LHCN-M2 (cell line): ENCODE data around the gene TMEM131. TPM values are rescaled to one million over a fixed set of nuclear protein-coding genes. Genes with fewer than 3 reads are reported as not detected.
"Not testable (repeated sequence)": the region's sequence is repeated elsewhere in the genome, so short reads cannot be mapped to it uniquely, and the experiment has no call there.

Experiments
- DNase-seq: peaks from one replicate; pipeline ENCODE4 v3.0.0-alpha.2; 2012; ENCODE audit warnings: low read depth
- total RNA-seq: library from RNA; depleted of rRNA; stranded (reverse); fragments of >200 nt; gene quantifications from 2 replicates; pipeline ENCODE4 v1.2.3, GENCODE V29; 2014

Gene TMEM131
- total RNA-seq, 1 experiment from 2014 or later, result 45.9 TPM

GRCh38 chr2:97957432-97958183 lies 38.1 kb downstream of the TMEM131 start:
- DNase-seq, result no peak

GRCh38 chr2:97956753-97957152 lies 39.0 kb downstream of the TMEM131 start:
- not testable (repeated sequence) for DNase-seq

GRCh38 chr2:97953853-97954252 lies 41.9 kb downstream of the TMEM131 start:
- no peak for DNase-seq

DNA sequence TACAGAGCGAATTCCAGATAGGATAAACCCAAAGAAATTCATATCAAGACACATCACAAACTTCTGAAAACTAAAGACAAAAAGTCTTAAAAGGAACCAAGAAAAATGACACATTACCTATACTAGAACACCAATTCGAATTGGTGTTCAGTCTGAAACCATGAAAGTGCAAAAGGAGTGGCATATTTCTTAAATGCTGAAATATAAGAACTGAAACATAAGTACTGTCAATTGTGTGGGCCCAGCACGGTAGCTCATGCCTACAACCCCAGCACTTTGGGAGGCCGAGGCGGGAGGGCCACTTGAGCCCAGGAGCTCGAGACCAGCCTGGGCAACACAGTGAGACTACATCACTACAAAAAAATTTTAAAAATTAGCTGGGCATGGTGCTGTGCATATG lies 43.4 kb downstream of the TMEM131 start:
- DNase-seq, result no peak

DNA sequence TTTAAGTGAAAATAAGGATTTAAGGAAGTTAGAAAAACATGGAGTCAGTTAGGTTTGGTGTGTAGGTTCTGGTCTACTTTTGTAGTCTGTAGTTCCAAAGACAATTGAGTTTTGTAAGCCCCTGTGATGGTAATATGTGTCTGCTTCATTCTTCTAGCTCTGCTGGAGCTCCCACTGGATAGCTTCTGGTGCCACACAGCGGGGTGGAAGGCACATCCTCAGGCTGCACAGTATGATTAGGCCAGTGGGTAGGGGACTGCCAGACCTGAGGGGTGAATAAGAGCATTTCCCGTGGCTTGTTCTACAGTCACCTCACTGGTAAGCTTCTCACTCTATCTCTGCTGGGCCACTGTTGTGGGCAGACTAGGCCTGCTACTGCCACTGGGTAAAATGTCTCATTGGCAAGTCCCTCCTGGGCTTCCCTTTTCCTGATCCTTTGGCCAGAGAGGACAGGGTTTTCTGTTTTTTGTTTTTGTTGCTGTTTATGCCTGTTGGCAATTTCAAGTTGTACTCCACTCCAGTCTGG lies 44.5 kb downstream of the TMEM131 start:
- no peak for DNase-seq

GRCh38 chr2:97950329-97951154 lies 45.2 kb downstream of the TMEM131 start:
- DNase-seq, result peak; percentile 79

DNA sequence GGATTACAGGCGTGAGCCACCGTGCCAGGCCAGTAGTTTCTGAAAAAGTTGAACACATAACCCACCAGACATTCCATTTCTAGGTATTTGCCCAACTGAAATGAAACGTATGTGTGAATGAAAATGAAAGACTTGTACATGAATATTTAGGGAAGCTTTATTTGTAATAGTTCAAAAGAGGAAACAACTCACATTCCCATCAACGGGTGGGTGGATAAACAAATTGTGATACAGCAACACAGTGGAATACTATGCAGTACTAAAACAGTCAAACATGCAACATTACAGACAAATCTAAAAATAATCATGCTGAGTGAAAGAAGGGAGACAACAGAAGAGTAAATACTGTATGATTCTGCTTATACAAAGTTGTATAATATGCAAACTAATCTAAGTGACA lies 46.8 kb downstream of the TMEM131 start:
- DNase-seq, result no peak

DNA sequence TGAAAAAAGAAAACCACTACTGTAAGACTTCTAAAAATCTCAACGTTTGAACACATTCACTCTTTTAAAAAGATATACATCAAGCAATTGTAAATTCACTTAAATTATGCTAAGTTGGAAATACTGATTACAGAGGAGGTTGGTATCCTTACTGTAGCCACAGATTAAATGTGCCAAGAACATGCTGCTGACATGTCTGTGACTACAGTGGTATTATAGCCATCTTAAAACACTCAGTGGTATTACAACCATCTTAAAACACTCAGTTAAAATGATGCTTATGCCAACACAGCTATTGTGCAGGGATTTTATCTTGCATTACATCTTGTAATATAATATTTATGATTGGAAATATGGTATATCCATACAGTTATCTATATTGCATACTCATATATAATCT lies 50.0 kb downstream of the TMEM131 start:
- no peak for DNase-seq

GRCh38 chr2:97936881-97937280 lies 58.9 kb downstream of the TMEM131 start:
- DNase-seq, result no peak

DNA sequence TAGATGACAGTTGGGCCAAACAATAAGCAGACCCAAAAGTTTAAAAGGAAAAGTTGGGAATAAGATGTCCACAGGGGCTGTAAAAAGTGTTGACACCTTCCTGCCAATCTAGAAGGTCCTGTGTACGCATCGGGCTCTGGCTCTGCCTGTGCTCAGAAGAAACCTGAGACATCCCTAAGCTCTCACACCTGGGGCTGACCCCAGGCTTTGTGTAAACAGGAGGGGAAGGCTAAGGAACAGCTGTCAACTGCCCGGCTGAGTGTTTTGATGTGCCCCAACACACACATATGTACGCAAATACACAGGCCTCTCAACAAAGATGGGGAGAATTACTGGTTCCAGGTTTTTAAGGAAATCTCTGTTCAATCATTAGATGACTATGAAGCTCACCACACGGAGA lies 59.5 kb downstream of the TMEM131 start:
- DNase-seq, result peak; percentile 59

DNA sequence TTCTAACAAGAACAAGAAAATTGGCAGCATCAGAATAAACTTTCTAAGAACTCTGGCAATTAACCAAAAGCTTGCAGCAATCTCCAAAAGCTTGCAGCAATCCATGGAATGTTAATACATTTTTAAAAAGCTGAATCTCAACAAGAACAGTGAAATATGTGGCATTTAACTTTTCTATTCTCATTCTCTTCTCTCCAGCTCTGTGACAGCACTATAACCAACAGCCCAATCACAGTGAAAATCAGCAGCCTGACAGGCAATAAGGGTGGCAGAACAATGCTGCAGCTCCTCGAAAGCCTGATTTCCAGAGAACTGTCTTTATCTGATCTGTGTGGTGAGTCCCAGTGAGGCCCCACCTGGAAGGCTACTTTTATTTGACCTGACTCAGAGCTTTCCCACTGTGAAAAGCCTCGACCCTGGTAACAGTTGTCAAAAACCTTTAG lies 60.0 kb downstream of the TMEM131 start:
- DNase-seq, result peak; percentile 54

DNA sequence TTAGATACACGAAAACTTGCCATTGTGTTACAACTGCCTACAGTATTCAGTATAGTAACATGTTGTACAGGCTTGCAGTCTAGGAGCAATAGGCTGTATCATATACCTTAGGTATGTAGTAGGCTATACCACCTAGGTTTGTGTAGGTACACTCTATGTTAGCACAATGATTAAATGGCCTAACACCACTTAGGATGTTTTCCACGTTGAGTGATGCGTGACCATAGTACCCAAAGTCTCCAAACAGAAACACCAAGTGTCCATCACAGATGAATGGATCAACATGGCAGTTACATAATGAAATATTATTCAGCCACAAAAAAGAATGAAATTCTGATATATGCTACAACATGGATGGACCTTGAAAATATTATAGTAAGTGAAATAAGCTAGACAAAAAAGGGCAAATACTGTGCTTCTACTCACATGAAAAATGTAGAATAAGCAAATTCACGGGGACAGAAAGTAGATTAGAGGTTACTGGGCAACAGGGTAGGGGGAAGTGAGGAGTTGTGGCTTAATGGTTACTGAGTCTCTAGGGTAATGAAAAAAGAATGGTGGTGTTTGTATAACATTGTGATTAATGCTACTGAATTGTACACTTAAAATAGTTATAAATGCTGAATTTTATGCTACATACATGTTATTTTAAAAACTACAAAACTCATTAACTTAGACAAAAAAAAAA lies 62.6 kb downstream of the TMEM131 start:
- DNase-seq, result no peak

DNA sequence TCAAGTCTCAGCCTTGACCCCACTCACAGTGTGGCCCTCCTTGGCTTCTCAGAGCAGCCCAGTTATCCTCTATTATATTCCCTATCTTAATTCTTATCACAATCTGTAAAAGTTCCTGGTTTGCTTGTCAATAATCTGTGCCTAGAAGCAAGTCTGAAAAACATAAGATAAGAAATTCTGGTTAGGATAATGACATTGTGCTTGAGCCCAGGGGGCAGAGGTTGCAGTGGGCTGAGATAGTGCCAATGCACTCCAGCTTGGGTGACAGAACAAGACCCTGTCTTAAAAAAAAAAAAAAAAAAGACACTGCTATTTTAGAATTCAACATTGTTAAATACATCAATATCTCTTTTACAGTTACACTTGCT lies 63.9 kb downstream of the TMEM131 start:
- DNase-seq, result no peak

DNA sequence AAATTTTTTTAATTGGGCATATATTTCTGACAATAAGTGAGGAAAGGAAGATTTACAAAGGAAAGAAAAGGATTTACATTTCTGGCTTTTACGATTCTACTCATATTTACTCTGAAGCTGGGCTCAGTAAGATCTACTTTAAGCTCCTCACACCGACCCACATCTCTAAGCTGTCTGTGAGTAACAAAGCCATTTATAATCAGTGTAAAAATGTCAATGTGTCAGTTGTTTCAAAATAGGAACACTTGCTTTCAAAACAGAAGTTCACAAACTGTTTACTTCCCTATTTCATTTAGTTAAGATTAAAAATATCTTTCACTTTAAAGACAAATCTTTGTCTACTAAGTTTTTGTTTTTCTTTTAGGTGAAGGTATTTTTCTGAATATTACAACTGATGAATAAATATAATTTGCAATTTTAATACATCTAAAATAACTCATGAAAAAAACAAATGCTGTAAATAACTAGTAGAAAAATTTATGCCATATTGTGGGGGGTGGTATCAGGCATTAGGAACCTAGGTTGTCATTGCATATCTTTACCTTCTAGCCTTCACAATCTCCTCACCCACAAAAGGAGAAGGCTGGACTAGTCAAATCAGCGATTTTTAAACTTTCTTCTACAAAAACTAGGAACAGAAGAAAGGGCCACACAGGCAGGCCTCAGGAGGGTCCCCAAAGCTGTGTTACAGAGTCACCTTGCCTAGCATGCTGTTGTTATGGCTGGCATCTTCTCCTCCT lies 64.5 kb downstream of the TMEM131 start:
- no peak for DNase-seq

- no peak for DNase-seq
These were observed 67.2 kb downstream of the TMEM131 start for GRCh38 chr2:97928591-97928990.

- DNase-seq, result no peak
These were observed 68.8 kb downstream of the TMEM131 start for GRCh38 chr2:97926946-97927345.

- DNase-seq, result no peak
These were observed 71.6 kb downstream of the TMEM131 start for GRCh38 chr2:97924194-97924593.

GRCh38 chr2:97919858-97920257 lies 75.9 kb downstream of the TMEM131 start:
- DNase-seq, result no peak

DNA sequence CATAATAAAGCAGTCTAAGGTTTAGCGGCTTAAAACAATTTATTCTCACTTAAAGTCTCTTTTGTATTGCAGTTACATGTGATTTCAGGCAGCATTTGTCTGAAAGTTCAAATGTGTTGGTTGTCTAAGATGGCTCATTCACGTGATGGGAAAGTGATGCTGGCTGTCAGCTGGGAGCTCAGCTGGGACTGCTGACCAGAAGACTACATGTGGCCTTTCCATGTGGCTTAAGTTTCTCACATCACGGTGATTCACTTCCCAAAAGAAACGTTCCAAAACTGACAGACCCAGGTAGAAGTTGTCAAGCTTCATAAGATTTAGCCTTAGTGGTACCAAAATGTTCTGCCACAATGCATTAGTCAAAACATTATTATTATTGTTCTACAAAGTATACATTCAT lies 76.9 kb downstream of the TMEM131 start:
- DNase-seq, result peak; percentile 8

DNA sequence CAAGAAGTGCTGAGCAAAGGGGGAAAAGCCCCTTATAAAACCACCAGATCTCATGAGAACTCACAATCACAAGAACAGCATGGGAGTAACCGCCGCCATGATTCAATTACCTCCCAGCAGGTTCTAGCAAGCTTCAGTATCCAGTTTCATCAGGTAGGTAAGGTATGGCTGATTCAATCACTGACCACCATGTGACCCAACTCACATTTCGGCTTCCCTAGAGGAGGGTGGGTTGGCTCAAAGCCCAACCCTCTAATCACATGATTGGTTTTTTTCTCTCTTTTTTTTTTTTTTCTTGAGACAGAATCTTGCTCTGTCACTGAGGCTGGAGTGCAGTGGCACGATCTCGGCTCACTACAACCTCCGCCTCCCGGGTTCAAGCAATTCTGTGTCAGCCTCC lies 78.1 kb downstream of the TMEM131 start:
- DNase-seq, result not testable (repeated sequence)

- DNase-seq, result no peak
These were observed 81.0 kb downstream of the TMEM131 start for GRCh38 chr2:97914691-97915213.
